Pons (tissue), 1 donor: ENCODE measurements around the gene UTP11.

ENCODE experiments used
- DNase-seq: peaks from one replicate; pipeline ENCODE4 v3.0.0-alpha.2; 2016; ENCODE audit warnings: low spot score

UTP11 gene

GRCh38 chr1:38046333-38046883 is 33.9 kb downstream of the UTP11 start, which contains the start of gene POU3F1:
Gene POU3F1 (minus strand): TSS chr1:38046793. CDS start chr1:38046743, 50 bp downstream.
- no peak for DNase-seq

- peak; percentile 75 for DNase-seq
Observed at GRCh38 chr1:38046884-38047602, 34.5 kb downstream of the UTP11 start.

GRCh38 chr1:38047603-38048141 is 35.1 kb downstream of the UTP11 start:
- no peak for DNase-seq

- no peak for DNase-seq
Observed at GRCh38 chr1:38050397-38051078, 38.0 kb downstream of the UTP11 start.

GRCh38 chr1:38051079-38051543 is 38.6 kb downstream of the UTP11 start:
- no peak for DNase-seq

- no peak for DNase-seq
Observed at GRCh38 chr1:38052750-38053415, 40.3 kb downstream of the UTP11 start.

GRCh38 chr1:38053416-38054091 is 41.0 kb downstream of the UTP11 start:
- no peak for DNase-seq

GRCh38 chr1:38055398-38055797 is 42.9 kb downstream of the UTP11 start:
- DNase-seq: no peak

GRCh38 chr1:38055965-38056364 is 43.4 kb downstream of the UTP11 start:
- DNase-seq: no peak

GRCh38 chr1:38059635-38060250 is 47.2 kb downstream of the UTP11 start:
- DNase-seq: no peak

GRCh38 chr1:38060498-38060897 is 48.0 kb downstream of the UTP11 start:
- DNase-seq: no peak

- no peak for DNase-seq
Observed at GRCh38 chr1:38061290-38061689, 48.8 kb downstream of the UTP11 start.

- no peak for DNase-seq
Observed at GRCh38 chr1:38061883-38062328, 49.4 kb downstream of the UTP11 start.

- DNase-seq: no peak
Observed at GRCh38 chr1:38062361-38063288, 50.1 kb downstream of the UTP11 start.

- no peak for DNase-seq
Observed at GRCh38 chr1:38063616-38064015, 51.1 kb downstream of the UTP11 start.

- DNase-seq: no peak
Observed at GRCh38 chr1:38064197-38064903, 51.8 kb downstream of the UTP11 start.

GRCh38 chr1:38068220-38068979 is 55.9 kb downstream of the UTP11 start:
- DNase-seq: no peak

GRCh38 chr1:38068980-38069340 is 56.4 kb downstream of the UTP11 start:
- no peak for DNase-seq
